NB4 (cell line): ENCODE data around the gene CCDC13.
"Not testable (repeated sequence)": the region's sequence is repeated elsewhere in the genome, so short reads cannot be mapped to it uniquely, and the experiment has no call there.

ENCODE experiments used
- MYC ChIP-seq: IDR thresholded peaks from 2 replicates; pipeline ENCODE4 v1.6.1; 2011; ENCODE audit warnings: low read depth, low read length
- POLR2A ChIP-seq: IDR thresholded peaks from 2 replicates; pipeline ENCODE4 v1.6.1; 2011; ENCODE audit warnings: mild to moderate bottlenecking; ENCODE audit not compliant: insufficient read length; ENCODE audit errors: extremely low read depth
- TF ChIP-seq, protein P1 (sequence below): IDR thresholded peaks from one replicate; pipeline ENCODE4 v1.5.1; 2012; ENCODE audit warnings: low read depth, low read length

GRCh38 chr3:42811118-42811883, 38.2 kb upstream of the CCDC13 start:
- TF ChIP-seq, protein P1, sequence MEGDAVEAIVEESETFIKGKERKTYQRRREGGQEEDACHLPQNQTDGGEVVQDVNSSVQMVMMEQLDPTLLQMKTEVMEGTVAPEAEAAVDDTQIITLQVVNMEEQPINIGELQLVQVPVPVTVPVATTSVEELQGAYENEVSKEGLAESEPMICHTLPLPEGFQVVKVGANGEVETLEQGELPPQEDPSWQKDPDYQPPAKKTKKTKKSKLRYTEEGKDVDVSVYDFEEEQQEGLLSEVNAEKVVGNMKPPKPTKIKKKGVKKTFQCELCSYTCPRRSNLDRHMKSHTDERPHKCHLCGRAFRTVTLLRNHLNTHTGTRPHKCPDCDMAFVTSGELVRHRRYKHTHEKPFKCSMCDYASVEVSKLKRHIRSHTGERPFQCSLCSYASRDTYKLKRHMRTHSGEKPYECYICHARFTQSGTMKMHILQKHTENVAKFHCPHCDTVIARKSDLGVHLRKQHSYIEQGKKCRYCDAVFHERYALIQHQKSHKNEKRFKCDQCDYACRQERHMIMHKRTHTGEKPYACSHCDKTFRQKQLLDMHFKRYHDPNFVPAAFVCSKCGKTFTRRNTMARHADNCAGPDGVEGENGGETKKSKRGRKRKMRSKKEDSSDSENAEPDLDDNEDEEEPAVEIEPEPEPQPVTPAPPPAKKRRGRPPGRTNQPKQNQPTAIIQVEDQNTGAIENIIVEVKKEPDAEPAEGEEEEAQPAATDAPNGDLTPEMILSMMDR: not testable (repeated sequence)
- not testable (repeated sequence) for TF ChIP-seq POLR2A, MYC
